GM18951 (cell line): ENCODE results near the gene IL2RA.

Experiments used
- POLR2A ChIP-seq: IDR thresholded peaks from 4 replicates; pipeline ENCODE4 v1.6.1; 2011; ENCODE audit warnings: mild to moderate bottlenecking; ENCODE audit not compliant: insufficient read length, insufficient read depth; ENCODE audit errors: extremely low read depth
- in situ Hi-C: fragments of 300-500 bp; cut with MboI; formaldehyde crosslinking; loops from one replicate; pipeline ENCODE4 v1.12.0; 2022; ENCODE audit warnings: low sequenced_read_pairs, mixed read lengths, inconsistent platforms; ENCODE audit not compliant: unreplicated experiment

IL2RA gene

GRCh38 chr10:6058682-6059475, 3.3 kb downstream of the IL2RA start:
- in situ Hi-C loops: no loop called here
- no peak for TF ChIP-seq POLR2A

- TF ChIP-seq POLR2A: no peak
- in situ Hi-C loops: no loop called here
Measured at GRCh38 chr10:6056411-6057135, 5.6 kb downstream of the IL2RA start.

GRCh38 chr10:6055929-6056328, 6.2 kb downstream of the IL2RA start:
- no peak for TF ChIP-seq POLR2A
- in situ Hi-C loops: no loop called here

GRCh38 chr10:6054884-6055283, 7.3 kb downstream of the IL2RA start:
- no peak for TF ChIP-seq POLR2A
- in situ Hi-C loops: no loop called here

GRCh38 chr10:6053816-6054631, 8.1 kb downstream of the IL2RA start:
- no peak for TF ChIP-seq POLR2A
- in situ Hi-C loops: no loop called here

- TF ChIP-seq POLR2A: no peak
- in situ Hi-C loops: no loop called here
Measured at GRCh38 chr10:6053303-6053702, 8.9 kb downstream of the IL2RA start.

GRCh38 chr10:6052247-6053221, 9.6 kb downstream of the IL2RA start:
- TF ChIP-seq POLR2A: no peak
- in situ Hi-C loops: no loop called here

GRCh38 chr10:6050801-6051445, 11.2 kb downstream of the IL2RA start:
- in situ Hi-C loops: no loop called here
- TF ChIP-seq POLR2A: no peak

GRCh38 chr10:6049031-6049400, 13.2 kb downstream of the IL2RA start:
- in situ Hi-C loops: no loop called here
- TF ChIP-seq POLR2A: no peak

- in situ Hi-C loops: no loop called here
Measured at GRCh38 chr10:6048281-6049030, 13.7 kb downstream of the IL2RA start.

GRCh38 chr10:6047847-6048246, 14.3 kb downstream of the IL2RA start:
- in situ Hi-C loops: no loop called here
- TF ChIP-seq POLR2A: no peak

More at GRCh38 chr10:6048281-6049030, 13.7 kb downstream of the IL2RA start:
- no peak for TF ChIP-seq POLR2A
